ENCODE measurements around the gene TUBA1C. TPM values are rescaled to one million over a fixed set of nuclear protein-coding genes. Genes with fewer than 3 reads are reported as not detected.

The TUBA1C gene
- total and polyA plus RNA-seq, 9 of the 15 experiments (the other 6 are each of a cell fraction or from before 2014, with no cell fraction given): 755 to 3,012 (median 914) TPM

DNA sequence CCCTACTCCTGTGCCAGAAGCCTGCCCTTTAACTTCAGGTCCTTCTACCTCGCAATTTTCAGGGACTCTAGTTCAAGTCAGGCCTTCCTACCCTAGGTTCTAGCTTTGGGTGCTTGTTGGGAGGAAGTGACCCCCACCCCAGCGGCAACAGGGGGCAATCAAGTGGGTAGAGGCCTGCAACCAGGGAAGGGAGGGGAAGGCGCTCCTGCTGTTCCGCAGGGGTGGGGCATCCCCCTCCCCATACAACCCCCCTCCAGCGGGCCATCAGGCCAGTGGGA lies 29.9 kb downstream of the TUBA1C start:
- no peak overlapping the region for H3K4me3 ChIP-seq
- WGBS (ENCODE audit: insufficient coverage, low coverage, missing lambda C conversion rate): 33% methylated on average over 5 of the region's 5 CpGs
- TF ChIP-seq KDM2B (CRISPR knock-in tag; IDR thresholded peaks at IDR 0.05): no peak
- no peak for TF ChIP-seq HNRNPK (IDR thresholded peaks at IDR 0.05; ENCODE audit: low read depth, low read length, poor library complexity, severe bottlenecking)
- TF ChIP-seq E2F3 (CRISPR knock-in tag; IDR thresholded peaks at IDR 0.05): no peak
- TF ChIP-seq, protein P1, sequence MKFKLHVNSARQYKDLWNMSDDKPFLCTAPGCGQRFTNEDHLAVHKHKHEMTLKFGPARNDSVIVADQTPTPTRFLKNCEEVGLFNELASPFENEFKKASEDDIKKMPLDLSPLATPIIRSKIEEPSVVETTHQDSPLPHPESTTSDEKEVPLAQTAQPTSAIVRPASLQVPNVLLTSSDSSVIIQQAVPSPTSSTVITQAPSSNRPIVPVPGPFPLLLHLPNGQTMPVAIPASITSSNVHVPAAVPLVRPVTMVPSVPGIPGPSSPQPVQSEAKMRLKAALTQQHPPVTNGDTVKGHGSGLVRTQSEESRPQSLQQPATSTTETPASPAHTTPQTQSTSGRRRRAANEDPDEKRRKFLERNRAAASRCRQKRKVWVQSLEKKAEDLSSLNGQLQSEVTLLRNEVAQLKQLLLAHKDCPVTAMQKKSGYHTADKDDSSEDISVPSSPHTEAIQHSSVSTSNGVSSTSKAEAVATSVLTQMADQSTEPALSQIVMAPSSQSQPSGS (CRISPR knock-in tag; IDR thresholded peaks at IDR 0.05): no peak
- no peak for TF ChIP-seq ZFP36 (IDR thresholded peaks at IDR 0.05; ENCODE audit: low read depth, low read length, partially characterized antibody)
- no peak for TF ChIP-seq ZNF444 (CRISPR knock-in tag; IDR thresholded peaks at IDR 0.05)
- TF ChIP-seq, protein P2, sequence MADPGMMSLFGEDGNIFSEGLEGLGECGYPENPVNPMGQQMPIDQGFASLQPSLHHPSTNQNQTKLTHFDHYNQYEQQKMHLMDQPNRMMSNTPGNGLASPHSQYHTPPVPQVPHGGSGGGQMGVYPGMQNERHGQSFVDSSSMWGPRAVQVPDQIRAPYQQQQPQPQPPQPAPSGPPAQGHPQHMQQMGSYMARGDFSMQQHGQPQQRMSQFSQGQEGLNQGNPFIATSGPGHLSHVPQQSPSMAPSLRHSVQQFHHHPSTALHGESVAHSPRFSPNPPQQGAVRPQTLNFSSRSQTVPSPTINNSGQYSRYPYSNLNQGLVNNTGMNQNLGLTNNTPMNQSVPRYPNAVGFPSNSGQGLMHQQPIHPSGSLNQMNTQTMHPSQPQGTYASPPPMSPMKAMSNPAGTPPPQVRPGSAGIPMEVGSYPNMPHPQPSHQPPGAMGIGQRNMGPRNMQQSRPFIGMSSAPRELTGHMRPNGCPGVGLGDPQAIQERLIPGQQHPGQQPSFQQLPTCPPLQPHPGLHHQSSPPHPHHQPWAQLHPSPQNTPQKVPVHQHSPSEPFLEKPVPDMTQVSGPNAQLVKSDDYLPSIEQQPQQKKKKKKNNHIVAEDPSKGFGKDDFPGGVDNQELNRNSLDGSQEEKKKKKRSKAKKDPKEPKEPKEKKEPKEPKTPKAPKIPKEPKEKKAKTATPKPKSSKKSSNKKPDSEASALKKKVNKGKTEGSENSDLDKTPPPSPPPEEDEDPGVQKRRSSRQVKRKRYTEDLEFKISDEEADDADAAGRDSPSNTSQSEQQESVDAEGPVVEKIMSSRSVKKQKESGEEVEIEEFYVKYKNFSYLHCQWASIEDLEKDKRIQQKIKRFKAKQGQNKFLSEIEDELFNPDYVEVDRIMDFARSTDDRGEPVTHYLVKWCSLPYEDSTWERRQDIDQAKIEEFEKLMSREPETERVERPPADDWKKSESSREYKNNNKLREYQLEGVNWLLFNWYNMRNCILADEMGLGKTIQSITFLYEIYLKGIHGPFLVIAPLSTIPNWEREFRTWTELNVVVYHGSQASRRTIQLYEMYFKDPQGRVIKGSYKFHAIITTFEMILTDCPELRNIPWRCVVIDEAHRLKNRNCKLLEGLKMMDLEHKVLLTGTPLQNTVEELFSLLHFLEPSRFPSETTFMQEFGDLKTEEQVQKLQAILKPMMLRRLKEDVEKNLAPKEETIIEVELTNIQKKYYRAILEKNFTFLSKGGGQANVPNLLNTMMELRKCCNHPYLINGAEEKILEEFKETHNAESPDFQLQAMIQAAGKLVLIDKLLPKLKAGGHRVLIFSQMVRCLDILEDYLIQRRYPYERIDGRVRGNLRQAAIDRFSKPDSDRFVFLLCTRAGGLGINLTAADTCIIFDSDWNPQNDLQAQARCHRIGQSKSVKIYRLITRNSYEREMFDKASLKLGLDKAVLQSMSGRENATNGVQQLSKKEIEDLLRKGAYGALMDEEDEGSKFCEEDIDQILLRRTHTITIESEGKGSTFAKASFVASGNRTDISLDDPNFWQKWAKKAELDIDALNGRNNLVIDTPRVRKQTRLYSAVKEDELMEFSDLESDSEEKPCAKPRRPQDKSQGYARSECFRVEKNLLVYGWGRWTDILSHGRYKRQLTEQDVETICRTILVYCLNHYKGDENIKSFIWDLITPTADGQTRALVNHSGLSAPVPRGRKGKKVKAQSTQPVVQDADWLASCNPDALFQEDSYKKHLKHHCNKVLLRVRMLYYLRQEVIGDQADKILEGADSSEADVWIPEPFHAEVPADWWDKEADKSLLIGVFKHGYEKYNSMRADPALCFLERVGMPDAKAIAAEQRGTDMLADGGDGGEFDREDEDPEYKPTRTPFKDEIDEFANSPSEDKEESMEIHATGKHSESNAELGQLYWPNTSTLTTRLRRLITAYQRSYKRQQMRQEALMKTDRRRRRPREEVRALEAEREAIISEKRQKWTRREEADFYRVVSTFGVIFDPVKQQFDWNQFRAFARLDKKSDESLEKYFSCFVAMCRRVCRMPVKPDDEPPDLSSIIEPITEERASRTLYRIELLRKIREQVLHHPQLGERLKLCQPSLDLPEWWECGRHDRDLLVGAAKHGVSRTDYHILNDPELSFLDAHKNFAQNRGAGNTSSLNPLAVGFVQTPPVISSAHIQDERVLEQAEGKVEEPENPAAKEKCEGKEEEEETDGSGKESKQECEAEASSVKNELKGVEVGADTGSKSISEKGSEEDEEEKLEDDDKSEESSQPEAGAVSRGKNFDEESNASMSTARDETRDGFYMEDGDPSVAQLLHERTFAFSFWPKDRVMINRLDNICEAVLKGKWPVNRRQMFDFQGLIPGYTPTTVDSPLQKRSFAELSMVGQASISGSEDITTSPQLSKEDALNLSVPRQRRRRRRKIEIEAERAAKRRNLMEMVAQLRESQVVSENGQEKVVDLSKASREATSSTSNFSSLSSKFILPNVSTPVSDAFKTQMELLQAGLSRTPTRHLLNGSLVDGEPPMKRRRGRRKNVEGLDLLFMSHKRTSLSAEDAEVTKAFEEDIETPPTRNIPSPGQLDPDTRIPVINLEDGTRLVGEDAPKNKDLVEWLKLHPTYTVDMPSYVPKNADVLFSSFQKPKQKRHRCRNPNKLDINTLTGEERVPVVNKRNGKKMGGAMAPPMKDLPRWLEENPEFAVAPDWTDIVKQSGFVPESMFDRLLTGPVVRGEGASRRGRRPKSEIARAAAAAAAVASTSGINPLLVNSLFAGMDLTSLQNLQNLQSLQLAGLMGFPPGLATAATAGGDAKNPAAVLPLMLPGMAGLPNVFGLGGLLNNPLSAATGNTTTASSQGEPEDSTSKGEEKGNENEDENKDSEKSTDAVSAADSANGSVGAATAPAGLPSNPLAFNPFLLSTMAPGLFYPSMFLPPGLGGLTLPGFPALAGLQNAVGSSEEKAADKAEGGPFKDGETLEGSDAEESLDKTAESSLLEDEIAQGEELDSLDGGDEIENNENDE (IDR thresholded peaks at IDR 0.05; ENCODE audit: low read depth, low read length): no peak
- TF ChIP-seq NR4A1 (CRISPR knock-in tag; IDR thresholded peaks at IDR 0.05): no peak
- TF ChIP-seq NR4A1 (tag; IDR thresholded peaks at IDR 0.05): no peak
- TF ChIP-seq ZKSCAN1 (IDR thresholded peaks at IDR 0.05; ENCODE audit: low read depth, low read length): no peak

More for the DNA sequence above, 29.9 kb downstream of the TUBA1C start:
- FAIRE-seq: no peak
- in situ Hi-C loops (cut with MboI) (no loop called here), intact Hi-C loops (cut with micrococcal nuclease) (no loop called here)
- Histone ChIP-seq H4K20me1 (replicated peaks; ENCODE audit: control insufficient read depth, insufficient read depth, low read length) (no peaks in the 10 kb centered on the region), H3K9me1 (ENCODE audit: control insufficient read depth, insufficient read depth, low read length) (peaks cover 10% of the 10 kb centered on the region), H2AFZ (ENCODE audit: low read depth, low read length) (no peak overlapping the region), H3K79me2 (ENCODE audit: control insufficient read depth, insufficient read depth, low read length) (no peaks in the 10 kb centered on the region), H3K4me1 (replicated peaks in 1 of 2; ENCODE audit: control insufficient read depth in 2 of 2, insufficient read depth in 2 of 2, low read length in 2 of 2) (peaks cover 9 to 54% of the 10 kb centered on the region in 2 experiments; a peak in 4 of 5 replicates), H3K9ac (ENCODE audit: insufficient read depth in 1 of 2, low read depth in 2 of 2, low read length in 2 of 2) (no peak overlapping the region), H3K4me2 (ENCODE audit: insufficient read depth, low read length) (no peak overlapping the region), H3K36me3 (ENCODE audit: control insufficient read depth, insufficient read depth, low read length) (no peaks in the 10 kb centered on the region), H3K27ac (ENCODE audit: extremely low read depth, low read depth, low read length) (no peak overlapping the region), H3K9me3 (replicated peaks; ENCODE audit: control insufficient read depth, insufficient read depth, low read depth, low read length) (no peaks in the 10 kb centered on the region), H3K27me3 (ENCODE audit: control insufficient read depth in 2 of 2, insufficient read depth in 2 of 2, low read length in 2 of 2) (no peaks in the 10 kb centered on the region)
- POLR2A ChIA-PET: interaction anchor here (0.5 to 2.8 kb wide), 12 partner anchors 9 to 262 kb away, joined by 3 to 14 read pairs (median 5); partner anchors contain the start of genes DNAJC22 and TROAP
- CTCF ChIA-PET (ENCODE audit: low intra/inter-chr PET ratio): interaction anchor here (0.5 kb wide), 1 partner anchor 8 kb away, joined by 3 read pairs; no protein-coding TSS in a partner anchor
- DNase-seq (ENCODE audit: extremely low read depth in 1 of 4, low spot score in 3 of 4): no peak
- no TSS peak for BruUV-seq (replicated peaks)
- no peak for ATAC-seq

Data from K562 (cell line).